HEK293T (cell line): ENCODE results near the gene PCCB.

Source experiments
- CTCF ChIA-PET: fragments of 350-600 bp; formaldehyde crosslinking; extraction: SDS; loops from one replicate; lab custom pipeline; 2021; ENCODE audit warnings: antibody characterized with exemption, inconsistent platforms; lab: Yijun Ruan, JAX
- POLR2A ChIA-PET: fragments of 350-600 bp; formaldehyde crosslinking; extraction: SDS; loops from one replicate; lab custom pipeline; 2020; ENCODE audit warnings: antibody characterized with exemption, inconsistent platforms; lab: Yijun Ruan, JAX
- DNase-seq: peaks from one replicate; pipeline ENCODE4 v3.0.0; 2012; ENCODE audit warnings: mixed read lengths; ENCODE audit errors: extremely low spot score
- ARNT ChIP-seq: fragments of 450-650 bp; IDR thresholded peaks from 2 replicates; pipeline ENCODE4 v1.6.1; 2017; ENCODE audit warnings: mild to moderate bottlenecking
- BHLHE40 ChIP-seq: fragments of 450-650 bp; IDR thresholded peaks from 2 replicates; pipeline ENCODE4 v1.6.1; 2016; ENCODE audit warnings: mild to moderate bottlenecking, moderate library complexity, borderline replicate concordance
- CTBP1 ChIP-seq: fragments of 450-650 bp; IDR thresholded peaks from 2 replicates; pipeline ENCODE4 v1.6.1; 2016; ENCODE audit warnings: borderline replicate concordance
- ELF4 ChIP-seq: fragments of 450-650 bp; IDR thresholded peaks from 2 replicates; pipeline ENCODE4 v1.6.1; 2017; ENCODE audit warnings: antibody characterized with exemption
- FOXA1 ChIP-seq: fragments of 450-650 bp; IDR thresholded peaks from 2 replicates; pipeline ENCODE4 v1.6.1; 2016; ENCODE audit warnings: mild to moderate bottlenecking
- FOXK2 ChIP-seq: fragments of 450-650 bp; IDR thresholded peaks from 2 replicates; pipeline ENCODE4 v1.6.1; 2016; ENCODE audit warnings: mild to moderate bottlenecking
- FOXM1 ChIP-seq: fragments of 450-650 bp; IDR thresholded peaks from 2 replicates; pipeline ENCODE4 v1.6.1; 2017; ENCODE audit warnings: mild to moderate bottlenecking, borderline replicate concordance
- HDGF ChIP-seq: fragments of 450-650 bp; IDR thresholded peaks from 2 replicates; pipeline ENCODE4 v1.6.1; 2017; ENCODE audit warnings: antibody characterized with exemption, borderline replicate concordance
- L3MBTL2 ChIP-seq: fragments of 450-650 bp; conservative IDR thresholded peaks from 2 replicates; pipeline ENCODE4 v1.6.1; 2016; ENCODE audit warnings: mild to moderate bottlenecking
- LEF1 ChIP-seq: fragments of 450-650 bp; IDR thresholded peaks from 2 replicates; pipeline ENCODE4 v1.6.1; 2017; ENCODE audit warnings: mild to moderate bottlenecking, borderline replicate concordance
- NFRKB ChIP-seq: fragments of 450-650 bp; IDR thresholded peaks from 2 replicates; pipeline ENCODE4 v1.6.1; 2016; ENCODE audit warnings: mild to moderate bottlenecking, moderate library complexity
- SP1 ChIP-seq: fragments of 450-650 bp; IDR thresholded peaks from 2 replicates; pipeline ENCODE4 v1.6.1; 2017
- SUZ12 ChIP-seq: fragments of 450-650 bp; IDR thresholded peaks from 2 replicates; pipeline ENCODE4 v1.6.1; 2016; ENCODE audit warnings: mild to moderate bottlenecking
- TARDBP ChIP-seq: fragments of 450-650 bp; IDR thresholded peaks from 2 replicates; pipeline ENCODE4 v1.6.1; 2016
- ZNF384 ChIP-seq: fragments of 450-650 bp; IDR thresholded peaks from 2 replicates; pipeline ENCODE4 v1.6.1; 2016
- TF ChIP-seq, protein P1 (sequence below): fragments of 450-650 bp; IDR thresholded peaks from 2 replicates; pipeline ENCODE4 v1.6.1; 2016

The PCCB gene

DNA sequence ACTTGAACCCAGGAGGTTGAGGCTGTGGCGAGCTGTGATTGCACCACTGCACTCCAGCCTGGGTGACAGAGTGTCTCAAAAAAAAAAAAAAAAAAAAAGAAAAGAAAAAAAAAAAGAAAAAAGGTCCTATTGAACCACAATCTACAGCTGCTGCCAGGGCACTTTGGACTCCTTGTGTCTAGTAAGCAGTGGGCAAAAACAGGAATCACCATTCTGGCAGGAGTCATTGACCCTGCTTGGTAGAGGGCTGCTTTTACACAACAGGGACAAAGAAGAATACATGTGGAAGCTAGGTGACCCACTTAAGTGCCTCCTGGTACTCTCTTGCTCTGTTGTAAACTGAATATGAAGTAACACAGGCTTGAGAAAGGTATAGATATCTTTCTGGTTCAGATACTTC lies 14.6 kb upstream of the PCCB start:
- ChIA-PET CTCF (no interaction called here), POLR2A (interaction anchor here (0.7 kb wide), 1 partner anchor 39 kb away, joined by 3 read pairs; the partner anchor contains the start of gene MSL2)
- DNase-seq = no peak
- TF ChIP-seq BHLHE40 (no peak), FOXM1 (no peak), LEF1 (no peak), FOXK2 (no peak), FOXA1 (no peak), SP1 (no peak), ZNF384 (no peak), L3MBTL2 (no peak), NFRKB (no peak), ARNT (no peak), CTBP1 (no peak), TARDBP (no peak), ELF4 (no peak), SUZ12 (no peak)
- TF ChIP-seq, protein P1, sequence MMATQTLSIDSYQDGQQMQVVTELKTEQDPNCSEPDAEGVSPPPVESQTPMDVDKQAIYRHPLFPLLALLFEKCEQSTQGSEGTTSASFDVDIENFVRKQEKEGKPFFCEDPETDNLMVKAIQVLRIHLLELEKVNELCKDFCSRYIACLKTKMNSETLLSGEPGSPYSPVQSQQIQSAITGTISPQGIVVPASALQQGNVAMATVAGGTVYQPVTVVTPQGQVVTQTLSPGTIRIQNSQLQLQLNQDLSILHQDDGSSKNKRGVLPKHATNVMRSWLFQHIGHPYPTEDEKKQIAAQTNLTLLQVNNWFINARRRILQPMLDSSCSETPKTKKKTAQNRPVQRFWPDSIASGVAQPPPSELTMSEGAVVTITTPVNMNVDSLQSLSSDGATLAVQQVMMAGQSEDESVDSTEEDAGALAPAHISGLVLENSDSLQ = no peak

DNA sequence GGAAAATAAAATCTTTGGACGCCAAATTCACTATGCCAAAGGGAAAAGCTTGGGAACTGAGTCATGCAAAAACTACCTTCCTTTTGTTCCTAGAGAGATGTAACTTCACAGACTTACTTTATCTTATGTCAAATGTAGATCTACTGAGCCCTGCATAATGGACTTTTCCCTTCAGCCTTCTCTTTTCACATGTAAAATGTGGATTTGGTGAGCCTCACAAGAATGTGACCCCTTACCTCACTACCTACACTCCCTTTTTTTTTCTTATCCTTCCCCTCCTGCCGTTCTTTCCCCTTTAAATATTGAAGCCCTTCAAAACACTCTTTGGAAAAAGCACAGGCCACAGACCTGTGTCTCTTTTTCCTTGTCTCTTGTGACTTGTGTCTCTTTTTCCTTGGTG lies 14.0 kb upstream of the PCCB start:
- ChIA-PET POLR2A (no interaction called here), CTCF (no interaction called here)
- TF ChIP-seq ZNF384 = no peak
- TF ChIP-seq HDGF = no peak
- TF ChIP-seq FOXA1 = no peak
- TF ChIP-seq ELF4 = no peak
- TF ChIP-seq SP1 = no peak
- no peak for TF ChIP-seq ARNT
- TF ChIP-seq CTBP1 = no peak
- TF ChIP-seq TARDBP = no peak
- TF ChIP-seq L3MBTL2 = no peak
- no peak for DNase-seq

DNA sequence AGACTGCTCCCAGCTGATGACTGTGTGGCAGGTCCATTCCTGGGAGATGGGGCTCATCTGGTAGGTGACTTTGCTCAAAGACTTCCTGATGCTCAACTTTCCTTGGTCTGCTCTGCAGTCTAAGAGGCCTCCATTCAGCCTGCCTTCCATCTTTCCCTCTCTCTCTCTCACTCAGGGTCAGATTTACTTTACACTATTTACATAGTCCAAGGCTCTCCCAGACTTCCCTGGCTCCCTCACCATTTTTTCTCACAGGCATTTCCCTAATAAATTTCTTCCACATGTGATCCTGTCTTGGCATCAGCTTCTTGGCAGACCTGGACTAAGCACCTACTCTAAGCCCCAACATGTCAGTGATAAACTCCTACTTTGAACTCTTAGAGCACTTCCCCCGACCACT lies 13.0 kb upstream of the PCCB start:
- no peak for DNase-seq
- CTCF ChIA-PET = no interaction called here
- TF ChIP-seq SUZ12 (no peak), L3MBTL2 (no peak), HDGF (no peak), FOXA1 (no peak), LEF1 (no peak)
- POLR2A ChIA-PET = interaction anchor here (1.7 kb wide), 1 partner anchor 41 kb away, joined by 4 read pairs; the partner anchor contains the start of gene MSL2

DNA sequence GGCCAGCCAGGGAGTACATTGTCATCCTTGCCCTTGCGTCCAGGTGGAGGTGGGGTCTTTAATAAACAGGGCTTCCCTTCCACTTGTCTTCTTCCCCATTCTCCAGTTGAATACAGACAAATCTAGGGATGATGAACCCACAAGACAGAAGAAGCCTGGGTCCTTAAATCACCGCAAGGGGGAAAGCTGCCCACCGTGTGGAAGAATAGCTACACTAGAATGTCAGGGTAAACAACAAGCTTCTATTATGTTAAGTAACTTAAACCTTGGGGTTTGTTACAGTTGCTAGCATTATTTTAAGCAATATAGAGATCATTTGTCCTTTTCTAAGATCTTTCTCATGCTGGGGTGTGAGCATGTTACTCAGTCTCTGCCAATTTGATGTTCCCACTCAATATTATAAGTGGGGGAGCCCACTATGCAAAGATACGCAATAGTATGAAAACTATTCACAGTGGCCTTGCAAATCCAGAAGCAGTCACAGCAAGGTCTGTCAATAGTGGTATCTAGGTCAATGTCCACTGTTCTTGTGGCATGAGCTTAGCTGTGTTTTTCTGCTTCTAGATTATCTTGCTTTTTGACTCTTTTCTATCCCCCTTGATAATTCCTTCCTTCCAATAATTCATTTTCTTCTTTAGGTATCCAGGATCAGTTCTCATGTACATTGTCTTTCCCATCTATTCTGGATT lies 12.0 kb upstream of the PCCB start:
- no peak for TF ChIP-seq FOXM1
- no peak for TF ChIP-seq L3MBTL2
- no peak for TF ChIP-seq LEF1
- no peak for TF ChIP-seq SUZ12
- TF ChIP-seq TARDBP = no peak
- no peak for TF ChIP-seq ELF4
- no peak for TF ChIP-seq HDGF
- TF ChIP-seq SP1 = no peak
- no peak for TF ChIP-seq ZNF384
- no peak for TF ChIP-seq FOXK2
- no peak for TF ChIP-seq BHLHE40
- no peak for TF ChIP-seq CTBP1
- TF ChIP-seq ARNT = no peak
- TF ChIP-seq FOXA1 = no peak
- TF ChIP-seq, protein P1 = no peak
- no peak for TF ChIP-seq NFRKB
- CTCF ChIA-PET = no interaction called here
- DNase-seq = no peak
- POLR2A ChIA-PET = interaction anchor here (1.7 kb wide), 1 partner anchor 42 kb away, joined by 4 read pairs; the partner anchor contains the start of gene MSL2

DNA sequence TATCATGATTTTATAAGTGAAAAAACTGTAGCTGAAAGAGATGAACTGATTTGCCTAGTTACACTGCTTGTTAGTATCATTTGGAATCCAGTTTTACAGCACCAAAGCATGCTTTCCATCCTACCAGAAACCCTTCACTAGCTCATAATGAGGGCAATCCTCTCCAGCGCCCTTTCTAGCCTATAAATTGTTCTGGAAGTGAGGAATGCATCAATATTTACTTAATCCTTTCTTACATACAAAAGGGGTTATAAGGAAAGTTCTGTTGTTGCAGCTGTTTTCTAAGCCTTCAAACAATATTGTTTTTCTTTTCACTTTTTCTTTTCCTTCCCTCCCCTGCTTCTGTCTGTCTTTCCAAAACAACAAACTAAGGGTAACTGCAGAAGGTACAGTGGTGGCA lies 11.0 kb upstream of the PCCB start:
- CTCF ChIA-PET = no interaction called here
- POLR2A ChIA-PET = interaction anchor here (2.2 kb wide), 1 partner anchor 42 kb away, joined by 10 read pairs; the partner anchor contains the start of gene MSL2
- TF ChIP-seq ZNF384 (no peak), L3MBTL2 (no peak), BHLHE40 (no peak), SUZ12 (no peak), SP1 (no peak), LEF1 (no peak), NFRKB (no peak), ELF4 (no peak)
- TF ChIP-seq, protein P1 = no peak
- no peak for DNase-seq

DNA sequence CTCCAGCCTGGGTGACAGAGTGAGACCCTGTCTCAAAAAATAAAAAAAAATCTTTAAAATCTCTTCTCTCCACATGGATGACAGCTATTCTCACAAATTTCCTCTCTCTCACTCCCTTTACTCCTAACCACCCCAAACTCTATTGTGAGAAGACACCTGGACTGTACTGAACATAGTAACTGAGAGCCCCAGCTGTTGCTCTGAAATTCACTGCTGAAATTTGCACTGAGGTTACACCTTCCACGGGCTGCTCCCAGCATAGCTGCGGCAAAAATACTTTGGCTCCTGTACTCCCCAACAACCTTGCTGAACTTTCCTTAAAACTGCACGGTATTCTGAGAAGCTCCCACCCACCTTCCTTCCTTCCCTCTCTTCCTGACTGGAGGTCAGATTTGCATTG lies 4.4 kb upstream of the PCCB start:
- no peak for DNase-seq
- TF ChIP-seq SUZ12 (no peak), FOXA1 (no peak), NFRKB (no peak), ARNT (no peak), CTBP1 (no peak), SP1 (no peak), HDGF (no peak), LEF1 (no peak), ZNF384 (no peak)
- ChIA-PET POLR2A (no interaction called here), CTCF (no interaction called here)
